NCI-H146 treated with DMSO at 0.1 percent for 48 hours (cell line): ENCODE results near the gene TXK.

Source experiments
- DNase-seq: peaks from one replicate; lab custom pipeline; 2025; ENCODE audit not compliant: unreplicated experiment; lab: John Stamatoyannopoulos, UW

TXK gene

GRCh38 chr4:48064349-48064748 lies 69.7 kb downstream of the TXK start:
- DNase-seq = no peak

GRCh38 chr4:48058617-48059530 lies 75.2 kb downstream of the TXK start:
- no peak for DNase-seq

GRCh38 chr4:48051078-48051477 lies 83.0 kb downstream of the TXK start:
- DNase-seq = no peak

GRCh38 chr4:48049483-48049882 lies 84.6 kb downstream of the TXK start:
- DNase-seq = no peak

GRCh38 chr4:48047896-48048295 lies 86.2 kb downstream of the TXK start:
- no peak for DNase-seq

- DNase-seq = no peak
Measured at GRCh38 chr4:48047421-48047844, 86.6 kb downstream of the TXK start.

- no peak for DNase-seq
Measured at GRCh38 chr4:48046059-48046458, 88.0 kb downstream of the TXK start.

- DNase-seq = no peak
Measured at GRCh38 chr4:48044298-48044697, 89.8 kb downstream of the TXK start.

GRCh38 chr4:48043504-48043903 lies 90.5 kb downstream of the TXK start:
- no peak for DNase-seq

- DNase-seq = no peak
Measured at GRCh38 chr4:48042979-48043461, 91.0 kb downstream of the TXK start.

- DNase-seq = no peak
Measured at GRCh38 chr4:48041535-48042137, 92.4 kb downstream of the TXK start.

- DNase-seq = no peak
Measured at GRCh38 chr4:48039561-48039960, 94.5 kb downstream of the TXK start.

- no peak for DNase-seq
Measured at GRCh38 chr4:48038666-48039065, 95.4 kb downstream of the TXK start.

- no peak for DNase-seq
Measured at GRCh38 chr4:48037117-48037462, 97.0 kb downstream of the TXK start.

- no peak for DNase-seq
Measured at GRCh38 chr4:48035952-48036351, 98.1 kb downstream of the TXK start.

- peak; percentile 6 for DNase-seq
Measured at GRCh38 chr4:48033825-48034413, 100.1 kb downstream of the TXK start.

- no peak for DNase-seq
Measured at GRCh38 chr4:48033412-48033811, 100.6 kb downstream of the TXK start.

- DNase-seq = no peak
Measured at GRCh38 chr4:48032721-48033120, 101.3 kb downstream of the TXK start.

- DNase-seq = no peak
Measured at GRCh38 chr4:48031802-48032525, 102.1 kb downstream of the TXK start.

GRCh38 chr4:48030470-48030869 lies 103.6 kb downstream of the TXK start:
- DNase-seq = no peak

GRCh38 chr4:48028696-48029095 lies 105.4 kb downstream of the TXK start:
- no peak for DNase-seq
